GM19238 (cell line): ENCODE data around the gene SVBP.
"Not testable (repeated sequence)": the region's sequence is repeated elsewhere in the genome, so short reads cannot be mapped to it uniquely, and the experiment has no call there.

Source experiments
- DNase-seq: peaks from one replicate; pipeline ENCODE4 v3.0.0; 2011; ENCODE audit warnings: low spot score; ENCODE audit not compliant: insufficient read length

Gene SVBP

DNA sequence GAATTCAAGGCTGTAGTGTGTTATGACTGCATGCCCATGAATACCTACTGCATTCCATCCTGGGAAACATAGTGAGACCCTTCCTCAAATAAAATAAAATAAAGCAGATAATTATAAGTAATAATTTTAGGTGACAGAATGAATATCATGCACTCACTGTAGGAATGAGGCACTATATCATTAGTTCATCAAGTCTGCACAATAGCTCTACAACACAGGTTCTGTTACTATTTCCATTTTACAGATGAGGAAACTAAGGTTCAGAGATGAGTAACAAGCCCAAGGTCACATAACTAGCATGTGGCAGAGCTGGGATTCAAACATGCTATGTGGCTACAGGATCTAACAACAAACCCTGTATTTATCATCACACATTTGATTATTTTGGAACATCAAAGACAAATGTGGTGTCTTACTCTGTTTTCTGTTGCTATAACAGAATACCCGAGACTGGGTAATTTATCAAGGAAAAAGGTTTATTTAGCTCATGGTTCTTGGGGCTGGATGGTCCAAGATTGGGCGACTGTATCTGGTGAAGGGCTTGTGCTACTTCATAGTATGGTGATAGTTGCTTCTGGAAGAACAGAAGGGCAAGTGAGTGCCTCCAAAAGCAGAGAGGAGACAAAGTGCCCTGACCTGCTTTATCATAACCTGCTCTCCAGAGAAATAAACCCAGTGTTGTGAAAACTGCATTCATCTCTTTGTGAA, 24.4 kb upstream of the SVBP start:
- DNase-seq: no peak

- DNase-seq: no peak
Observed at GRCh38 chr1:42841010-42841409, 23.8 kb upstream of the SVBP start.

DNA sequence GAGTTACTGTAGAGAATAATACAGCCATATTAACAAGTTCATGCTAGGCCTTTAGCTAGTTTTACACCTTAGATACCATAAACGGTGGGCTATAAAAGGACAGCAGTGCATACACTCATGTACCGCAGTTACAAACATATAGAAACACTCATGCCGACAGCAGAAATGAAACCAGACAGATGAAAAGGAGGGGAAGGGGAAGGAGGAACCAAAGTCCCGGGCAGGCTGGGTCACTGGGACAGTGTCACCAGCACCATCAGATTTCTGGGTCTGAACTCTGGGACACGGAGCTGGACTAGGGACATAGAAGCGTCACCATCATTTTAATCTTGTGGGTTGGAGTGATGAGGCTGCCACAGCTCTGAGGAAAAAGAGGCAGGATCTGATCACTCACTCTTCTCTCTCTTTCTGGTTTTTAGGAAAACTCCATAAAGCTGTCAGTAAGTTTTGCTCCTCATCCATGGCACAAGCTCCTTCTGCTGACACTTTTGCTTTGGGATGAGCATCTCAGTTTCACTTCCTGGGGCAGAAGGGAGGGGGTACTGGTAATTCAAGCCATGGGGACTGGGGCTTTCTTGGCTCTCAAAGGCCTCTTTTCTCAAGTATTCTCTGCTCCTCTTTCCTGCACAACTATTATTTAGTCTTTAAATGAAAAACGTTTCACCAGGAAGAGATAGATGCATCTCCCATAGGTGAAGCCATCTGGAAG, 21.4 kb upstream of the SVBP start:
- DNase-seq: no peak

- DNase-seq: no peak
Observed at GRCh38 chr1:42837709-42838108, 20.5 kb upstream of the SVBP start.

- DNase-seq: no peak
Observed at GRCh38 chr1:42835422-42835821, 18.2 kb upstream of the SVBP start.

- no peak for DNase-seq
Observed at GRCh38 chr1:42834803-42835202, 17.6 kb upstream of the SVBP start.

DNA sequence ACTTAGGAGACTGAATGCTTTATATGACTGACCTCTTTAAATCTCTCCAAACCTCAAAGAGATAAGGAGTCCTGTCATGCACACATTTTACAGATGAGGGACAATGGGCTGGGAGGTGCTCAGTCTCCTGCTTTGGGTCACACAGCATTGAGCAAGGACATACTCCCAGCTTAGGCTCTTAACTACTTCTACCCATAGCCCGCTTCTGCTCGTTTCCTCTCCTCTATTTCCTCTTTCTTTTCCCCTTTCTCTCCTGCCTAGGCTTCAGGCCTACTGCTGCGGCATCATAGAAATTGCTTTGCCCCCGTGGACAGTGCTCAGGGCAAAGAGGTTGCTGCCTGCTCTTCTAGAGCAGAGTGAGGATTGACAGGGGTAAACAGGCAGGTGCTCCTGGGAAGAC, 16.8 kb upstream of the SVBP start:
- no peak for DNase-seq

GRCh38 chr1:42832641-42833240, 15.5 kb upstream of the SVBP start:
- no peak for DNase-seq

- DNase-seq: no peak
Observed at GRCh38 chr1:42831273-42831672, 14.1 kb upstream of the SVBP start.

DNA sequence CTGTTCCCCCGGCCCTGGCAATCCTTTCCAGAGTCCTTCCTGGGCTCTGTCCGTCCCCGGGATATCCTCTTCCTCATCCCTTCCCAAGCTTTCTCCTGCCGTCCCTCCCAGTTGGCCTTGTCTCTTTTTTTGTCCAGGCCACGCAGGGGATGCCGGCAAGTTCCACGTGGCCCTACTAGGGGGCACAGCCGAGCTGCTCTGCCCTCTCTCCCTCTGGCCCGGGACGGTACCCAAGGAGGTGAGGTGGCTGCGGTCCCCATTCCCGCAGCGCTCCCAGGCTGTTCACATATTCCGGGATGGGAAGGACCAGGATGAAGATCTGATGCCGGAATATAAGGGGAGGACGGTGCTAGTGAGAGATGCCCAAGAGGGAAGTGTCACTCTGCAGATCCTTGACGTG, 13.4 kb upstream of the SVBP start:
- no peak for DNase-seq

DNA sequence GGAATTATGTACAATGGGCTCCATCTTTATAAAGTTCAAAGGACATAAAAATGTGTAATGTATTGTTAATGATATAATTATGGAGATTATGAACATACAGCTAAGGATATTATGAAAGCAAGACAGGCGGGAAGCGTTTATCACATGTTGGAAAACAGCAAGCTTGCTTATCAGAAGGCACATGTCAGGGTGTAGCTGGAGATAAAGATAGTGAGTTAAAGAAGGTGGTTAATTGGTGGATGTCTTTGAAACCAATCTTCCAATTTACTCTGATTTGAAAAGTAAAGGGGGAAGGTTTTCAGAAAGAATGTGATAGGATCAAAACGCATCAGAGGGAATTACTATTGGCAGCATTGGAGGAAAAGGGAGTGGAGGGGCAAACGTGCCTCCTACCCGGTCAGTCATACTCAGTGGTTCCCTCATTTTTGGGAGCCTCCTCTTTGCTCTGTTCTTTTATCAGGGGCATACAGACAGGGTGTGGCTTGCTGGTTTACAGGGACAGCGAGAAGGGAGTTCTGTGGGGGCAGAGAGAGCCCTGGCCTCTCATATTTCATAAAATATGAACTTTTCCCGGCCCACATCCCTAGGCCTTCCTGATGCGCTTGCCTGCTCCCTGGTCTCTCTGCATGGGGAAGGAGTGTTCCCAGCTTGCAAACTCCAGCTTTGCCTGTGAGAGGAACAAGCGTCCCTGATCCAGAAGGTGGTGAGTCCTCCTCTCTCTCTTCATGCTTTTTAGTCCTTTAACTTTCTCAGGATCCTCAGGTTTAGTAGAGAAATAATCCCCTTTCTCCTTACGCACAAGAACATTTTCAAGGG, 8.0 kb upstream of the SVBP start:
- no peak for DNase-seq

DNA sequence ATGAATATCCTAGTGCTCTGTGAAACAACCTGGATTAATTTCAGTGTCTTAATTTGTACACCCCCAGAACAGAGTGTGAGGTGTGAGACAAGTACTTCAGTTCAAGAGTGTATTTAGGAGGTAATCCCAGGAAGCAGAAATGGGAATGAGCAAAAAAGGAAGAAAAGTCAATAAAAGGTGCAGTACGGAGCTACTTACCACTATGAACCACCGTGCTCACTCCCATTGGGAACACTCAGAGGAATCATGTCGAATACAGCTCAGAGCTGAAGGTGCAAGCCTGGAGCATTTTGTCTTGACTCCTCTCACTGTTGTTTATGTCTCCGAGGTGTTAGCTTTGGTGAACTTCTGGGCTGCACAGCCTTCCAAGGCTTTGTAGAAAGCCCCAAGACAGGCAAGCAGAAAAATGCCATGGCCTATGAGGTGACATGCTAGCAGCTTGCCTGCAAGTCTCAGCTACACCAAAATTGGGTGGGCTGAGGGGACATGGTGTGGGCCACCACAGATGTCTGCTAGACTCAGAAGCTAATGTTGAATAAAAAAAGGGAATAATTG, 7.4 kb upstream of the SVBP start:
- no peak for DNase-seq

DNA sequence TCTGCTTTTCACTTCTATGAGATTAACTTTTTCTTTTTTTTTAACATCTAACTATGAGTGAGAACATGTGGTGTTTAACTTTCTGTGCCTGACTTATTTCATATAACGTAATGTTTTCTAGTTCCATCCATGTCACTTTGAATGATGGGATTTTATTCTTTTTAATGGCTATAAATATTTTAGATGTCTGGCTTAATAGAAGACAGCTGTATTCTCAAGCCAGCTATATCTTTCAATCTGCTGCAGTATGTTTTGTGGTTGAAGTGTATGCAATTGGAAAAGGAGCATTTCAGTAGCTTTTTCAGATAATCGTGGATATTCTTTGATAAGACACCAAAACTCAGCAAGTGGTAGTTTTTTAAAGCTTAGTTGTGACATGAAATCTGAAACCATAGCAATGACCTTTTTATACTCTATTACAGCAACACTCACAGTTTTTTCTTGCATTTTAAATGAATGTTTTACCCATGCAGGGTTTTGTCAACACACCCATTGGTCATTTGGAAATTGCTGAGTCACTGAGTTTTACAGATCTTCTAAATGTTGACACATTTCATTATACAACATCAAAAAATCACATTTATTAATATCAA, 5.7 kb upstream of the SVBP start:
- no peak for DNase-seq

DNA sequence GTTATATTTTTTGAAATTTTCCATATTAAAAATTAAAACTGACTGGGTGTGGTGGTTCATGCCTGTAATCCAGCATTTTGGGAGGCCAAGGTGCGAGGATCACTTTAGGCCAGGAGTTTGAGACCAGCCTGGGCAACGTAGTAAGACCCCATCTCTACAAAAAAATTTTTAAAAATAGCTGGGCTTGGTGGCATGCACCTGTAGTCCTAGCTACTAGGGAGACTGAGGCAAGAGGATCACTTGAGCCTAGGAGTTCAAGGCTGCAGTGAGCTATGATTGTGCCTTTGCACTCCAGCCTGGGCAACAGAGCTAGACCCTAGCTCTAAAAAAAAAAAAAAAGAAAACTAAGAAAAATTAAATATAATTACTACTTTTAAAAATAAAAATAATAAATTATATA, 4.5 kb upstream of the SVBP start:
- DNase-seq: no peak

GRCh38 chr1:42820813-42821212, 3.6 kb upstream of the SVBP start:
- DNase-seq: no peak

DNA sequence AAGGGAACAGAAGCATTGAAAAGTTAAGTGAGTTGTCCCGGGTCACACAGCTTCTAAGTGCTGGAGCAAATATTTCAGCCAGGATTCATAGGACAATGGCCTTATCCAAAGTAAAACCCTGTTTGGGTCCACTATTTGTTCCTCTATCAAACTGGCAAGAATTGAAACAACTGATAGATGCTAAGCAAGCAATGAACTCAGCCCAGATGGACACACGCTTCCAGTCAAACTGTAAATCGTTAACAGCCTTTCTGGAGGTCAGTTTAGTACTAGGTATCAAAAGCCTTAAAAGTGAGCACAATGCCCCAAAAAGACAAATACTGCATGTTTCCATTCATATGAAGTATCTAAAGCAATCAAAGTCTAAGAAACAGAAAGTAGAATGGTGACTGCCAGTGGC, 779 bp upstream of the SVBP start:
- DNase-seq: no peak

DNA sequence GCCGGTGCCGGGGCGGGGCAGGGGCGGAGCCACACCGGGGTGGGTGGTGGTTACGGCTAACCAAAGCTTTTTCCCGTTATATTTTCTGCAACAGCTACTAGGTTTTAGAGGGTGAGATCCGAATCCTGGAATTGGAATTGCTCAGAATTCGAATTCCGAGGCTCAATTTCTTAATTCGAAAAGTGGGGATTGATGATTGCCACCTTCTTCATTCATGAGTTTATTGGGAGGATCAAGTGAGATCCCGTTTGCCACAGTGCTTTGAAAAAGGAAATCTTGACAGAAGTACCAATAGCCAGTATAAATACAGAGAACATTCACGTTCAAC, 207 bp upstream of the SVBP start:
- no peak for DNase-seq

GRCh38 chr1:42815941-42816584, 1.1 kb downstream of the SVBP start:
- no peak for DNase-seq

GRCh38 chr1:42814815-42815214, 2.4 kb downstream of the SVBP start:
- not testable (repeated sequence) for DNase-seq

GRCh38 chr1:42807056-42807668, 10.0 kb downstream of the SVBP start:
- DNase-seq: no peak
